CD4-positive, alpha-beta T cell treated with Interferon gamma for 1 hour (primary cell): ENCODE measurements around the gene PNPLA7.
"Not testable (repeated sequence)": the region's sequence is repeated elsewhere in the genome, so short reads cannot be mapped to it uniquely, and the experiment has no call there.

Source experiments
- DNase-seq: peaks from one replicate; pipeline ENCODE4 v3.0.0-alpha.2; 2020

PNPLA7 gene

DNA sequence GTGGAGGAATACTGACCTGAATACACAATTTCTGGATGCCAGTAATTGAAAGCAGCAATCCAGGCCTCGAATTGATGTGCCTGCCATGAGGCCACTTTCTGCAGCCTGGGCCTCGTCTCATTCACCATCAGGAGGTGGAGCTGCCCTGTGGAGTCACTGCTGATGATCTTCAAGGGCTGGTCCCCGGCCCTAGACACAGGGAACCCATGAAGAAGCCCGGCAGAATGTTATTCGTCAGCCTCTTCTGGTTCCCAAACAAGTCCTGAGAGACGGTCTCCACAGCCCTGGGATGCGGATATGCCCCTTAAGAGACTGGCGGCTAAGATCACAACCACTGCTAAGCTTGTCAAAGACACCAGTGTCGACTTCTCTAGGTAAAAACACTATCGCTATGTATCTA lies 24.0 kb upstream of the PNPLA7 start:
- no peak for DNase-seq

DNA sequence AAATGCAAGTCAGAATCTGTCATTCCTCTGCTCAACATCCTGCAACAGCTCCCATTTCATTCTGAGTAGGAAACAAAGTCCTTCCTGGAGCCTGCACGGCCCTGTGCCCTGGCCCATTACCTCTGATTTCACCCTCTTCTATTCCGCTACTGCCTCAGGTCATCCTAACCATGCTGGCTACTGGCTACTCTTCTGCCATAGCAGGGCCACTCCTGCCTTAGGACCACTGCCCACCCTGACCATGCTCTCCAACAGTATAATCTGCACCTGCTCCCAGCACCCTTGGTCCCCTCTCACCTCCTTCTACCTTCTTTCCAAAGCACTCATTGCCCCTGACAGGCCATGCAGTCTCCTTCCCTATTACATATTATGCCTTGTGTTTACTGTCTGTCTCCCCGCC lies 20.4 kb upstream of the PNPLA7 start:
- no peak for DNase-seq

DNA sequence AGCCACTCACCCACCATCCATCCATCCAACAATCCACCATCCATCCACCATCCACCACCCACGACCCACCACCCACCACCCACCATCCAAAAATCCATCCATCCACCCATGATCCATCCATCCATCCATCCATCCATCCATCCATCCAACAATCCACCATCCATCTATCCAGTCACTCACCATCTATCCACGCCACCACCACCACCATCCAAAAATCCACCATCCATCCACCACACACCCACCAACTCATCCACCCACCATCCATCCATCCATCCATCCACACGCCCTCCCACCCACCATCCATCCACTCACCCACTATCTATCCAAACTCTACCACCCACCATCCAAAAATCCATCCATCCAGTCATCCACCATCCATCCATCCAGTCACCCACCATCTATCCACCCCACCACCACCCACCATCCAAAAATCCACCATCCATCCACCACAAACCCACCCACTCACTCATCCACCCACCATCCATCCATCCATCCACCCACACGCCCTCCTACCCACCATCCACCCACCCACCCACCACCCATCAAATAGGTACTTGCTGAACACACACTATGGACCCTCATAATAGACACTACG lies 19.5 kb upstream of the PNPLA7 start:
- no peak for DNase-seq

DNA sequence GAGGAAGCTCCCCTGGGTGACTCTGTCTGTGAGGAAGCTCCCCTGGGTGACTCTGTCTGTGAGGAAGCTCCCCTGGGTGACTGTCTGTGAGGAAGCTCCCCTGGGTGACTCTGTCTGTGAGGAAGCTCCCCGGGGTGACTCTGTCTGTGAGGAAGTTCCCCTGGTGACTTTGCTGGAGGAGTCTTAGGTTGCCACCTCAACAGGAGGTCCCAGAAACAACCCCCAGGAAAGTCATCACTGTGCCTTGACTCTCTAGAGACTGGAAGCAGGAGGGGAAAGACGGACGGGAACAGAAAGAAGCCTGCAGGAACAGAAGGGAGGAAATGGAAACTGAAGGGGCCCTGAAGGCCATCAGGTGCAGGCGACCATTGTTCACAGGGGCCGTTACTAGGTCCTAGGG lies 18.2 kb upstream of the PNPLA7 start:
- not testable (repeated sequence) for DNase-seq

DNA sequence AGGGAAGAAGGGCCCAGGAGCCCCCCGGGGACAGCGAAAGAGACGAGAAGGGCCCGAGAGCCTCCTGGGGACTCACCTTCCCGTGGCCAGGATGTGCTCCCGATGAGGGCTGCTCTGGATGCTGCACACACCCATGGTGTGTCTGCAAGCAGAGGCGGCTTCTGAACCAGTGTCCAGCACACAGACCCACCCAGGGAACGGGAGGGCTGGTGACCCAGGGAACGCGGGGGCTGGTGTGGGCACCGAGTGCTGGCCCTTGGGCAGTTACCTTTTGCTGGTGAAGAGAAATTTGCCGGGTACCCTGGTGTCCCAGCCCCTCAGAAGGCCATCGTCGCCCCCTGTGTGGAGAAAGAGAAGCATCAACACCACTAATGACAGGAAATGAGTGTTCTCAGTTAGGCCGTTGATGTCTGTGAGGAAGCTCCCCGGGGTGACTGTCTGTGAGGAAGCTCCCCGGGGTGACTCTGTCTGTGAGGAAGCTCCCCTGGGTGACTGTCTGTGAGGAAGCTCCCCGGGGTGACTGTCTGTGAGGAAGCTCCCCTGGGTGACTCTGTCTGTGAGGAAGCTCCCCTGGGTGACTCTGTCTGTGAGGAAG lies 14.7 kb upstream of the PNPLA7 start:
- DNase-seq, result no peak

DNA sequence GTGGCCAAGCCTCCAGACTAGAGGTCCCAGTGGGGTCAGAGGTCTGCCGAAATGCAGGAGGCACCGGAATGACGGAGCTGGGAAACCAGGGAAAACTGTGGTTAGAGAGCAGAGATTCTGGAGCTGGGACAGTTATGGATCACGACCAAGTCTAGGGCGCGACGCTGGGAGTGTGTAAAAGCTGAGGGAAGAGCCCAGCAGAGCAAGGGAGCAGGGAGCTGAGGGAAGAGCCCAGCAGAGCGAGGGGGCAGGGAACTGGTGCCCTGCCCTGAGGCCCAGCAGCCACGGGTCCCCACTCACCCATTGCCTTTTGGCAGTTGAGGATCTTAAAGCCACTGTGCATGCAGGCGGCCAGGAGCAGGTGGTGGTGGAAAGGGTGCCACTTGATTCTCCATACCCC lies 13.9 kb upstream of the PNPLA7 start:
- no peak for DNase-seq

DNA sequence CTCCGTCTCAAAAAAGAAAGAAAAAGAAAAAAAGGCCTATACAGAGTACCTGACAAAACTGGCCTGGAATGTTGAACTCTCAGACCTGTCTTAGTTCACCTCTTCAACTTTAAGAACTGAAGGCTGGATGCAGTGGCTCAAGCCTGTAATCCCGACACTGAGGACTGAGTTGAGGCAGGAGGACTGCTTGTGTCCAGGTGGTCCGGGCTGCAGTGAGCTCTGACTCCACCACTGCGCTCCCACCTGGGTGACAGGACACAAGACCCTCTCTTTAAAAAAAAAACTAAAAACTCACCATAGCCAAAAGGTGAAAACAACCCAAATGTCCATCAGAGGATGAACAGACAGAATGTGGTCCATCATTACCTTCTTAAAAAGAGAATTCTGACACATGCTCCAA lies 7.9 kb upstream of the PNPLA7 start:
- DNase-seq, result no peak

DNA sequence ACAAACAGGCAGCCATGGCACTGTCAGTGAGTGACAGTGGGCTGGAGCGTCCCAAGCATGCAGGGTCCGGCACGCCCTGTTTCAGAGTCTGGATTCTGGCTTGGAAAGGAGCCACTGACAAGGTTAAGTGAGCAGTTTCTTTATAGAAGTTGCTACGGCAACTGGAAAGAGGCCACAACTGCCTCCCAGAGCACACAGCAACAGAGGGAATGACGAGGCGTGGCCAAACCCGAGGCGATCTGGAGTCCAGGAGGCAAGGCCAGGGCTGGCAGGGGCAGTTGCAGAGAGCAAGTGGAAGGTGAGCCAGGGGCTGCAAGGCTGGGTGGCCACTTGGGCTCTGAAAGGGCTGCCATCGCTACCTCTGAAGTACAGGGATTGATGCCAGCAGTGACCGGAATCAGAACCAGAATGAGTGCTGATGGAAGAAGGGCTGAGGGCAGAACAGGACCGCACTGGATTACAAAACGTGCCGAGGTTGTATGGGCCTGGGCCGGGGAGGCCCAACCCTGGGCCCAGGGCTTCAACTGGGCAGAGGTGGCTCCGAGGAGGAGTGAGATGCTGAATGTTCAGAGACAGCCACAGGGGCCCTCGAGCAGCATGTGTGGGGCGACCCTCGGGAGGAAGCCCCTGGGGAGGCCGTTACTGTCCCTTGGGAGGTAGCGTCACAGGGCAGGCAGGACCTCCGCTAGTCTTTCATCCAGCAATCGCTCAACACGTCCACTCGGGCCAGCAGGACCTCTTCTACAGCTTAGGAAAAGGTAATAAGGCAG lies 6.1 kb upstream of the PNPLA7 start:
- DNase-seq, result no peak

DNA sequence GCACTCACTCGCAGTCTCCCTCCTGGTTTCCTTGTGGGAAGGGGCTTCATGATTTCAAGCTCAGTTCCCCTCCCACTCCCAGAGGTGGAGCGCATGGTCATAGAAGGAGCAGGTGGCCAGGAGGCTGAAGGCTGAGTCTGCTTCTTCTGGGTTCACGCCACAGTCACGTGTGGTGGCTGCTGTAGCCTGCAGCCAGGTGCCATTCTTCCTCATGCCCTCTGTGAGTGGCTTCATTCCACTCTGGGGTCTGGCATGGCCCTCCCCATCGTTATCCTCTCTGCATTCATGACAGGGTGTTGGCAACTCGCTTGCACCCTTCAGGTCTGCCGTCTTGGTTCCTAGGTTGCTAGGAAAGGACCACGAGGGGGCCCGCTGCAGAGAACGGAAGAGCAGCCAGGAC lies 5.0 kb upstream of the PNPLA7 start:
- DNase-seq, result no peak

DNA sequence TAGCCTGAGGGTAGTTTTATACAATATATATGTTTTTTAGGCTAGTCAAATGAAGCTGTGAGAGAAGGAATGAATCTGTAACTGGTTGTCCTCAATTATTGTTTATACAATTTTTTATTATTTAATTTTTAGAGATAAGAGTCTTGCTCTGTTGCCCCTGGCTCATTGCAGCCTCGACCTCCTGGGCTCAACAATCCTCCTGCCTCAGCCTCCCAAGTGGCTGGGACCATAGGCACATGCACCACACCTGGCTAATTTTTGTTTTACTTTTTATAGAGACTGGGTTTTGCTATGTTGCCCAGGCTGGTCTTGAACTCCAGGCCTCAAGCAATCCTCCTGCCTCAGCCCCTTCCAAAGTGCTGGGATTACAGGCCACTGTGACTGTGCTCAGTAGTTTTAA lies 4.1 kb upstream of the PNPLA7 start:
- DNase-seq, result no peak

DNA sequence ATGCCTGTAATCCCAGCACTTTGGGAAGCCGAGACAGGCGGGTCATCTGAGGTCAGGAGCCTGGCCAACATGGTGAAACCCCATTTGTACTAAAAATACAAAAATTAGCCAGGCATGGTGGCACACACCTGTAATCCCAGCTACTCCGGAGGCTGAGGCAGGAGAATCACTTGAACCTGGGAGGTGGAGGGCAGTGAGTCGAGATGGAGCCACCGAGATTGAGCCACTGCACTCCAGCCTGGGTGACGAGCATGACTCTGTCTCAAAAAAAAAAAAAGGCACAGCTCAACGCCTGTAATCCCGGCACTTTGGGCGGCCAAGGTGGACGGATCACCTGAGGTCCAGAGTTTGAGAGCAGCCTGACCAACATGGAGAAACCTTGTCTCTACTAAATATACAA lies 3.5 kb upstream of the PNPLA7 start:
- DNase-seq, result not testable (repeated sequence)

DNA sequence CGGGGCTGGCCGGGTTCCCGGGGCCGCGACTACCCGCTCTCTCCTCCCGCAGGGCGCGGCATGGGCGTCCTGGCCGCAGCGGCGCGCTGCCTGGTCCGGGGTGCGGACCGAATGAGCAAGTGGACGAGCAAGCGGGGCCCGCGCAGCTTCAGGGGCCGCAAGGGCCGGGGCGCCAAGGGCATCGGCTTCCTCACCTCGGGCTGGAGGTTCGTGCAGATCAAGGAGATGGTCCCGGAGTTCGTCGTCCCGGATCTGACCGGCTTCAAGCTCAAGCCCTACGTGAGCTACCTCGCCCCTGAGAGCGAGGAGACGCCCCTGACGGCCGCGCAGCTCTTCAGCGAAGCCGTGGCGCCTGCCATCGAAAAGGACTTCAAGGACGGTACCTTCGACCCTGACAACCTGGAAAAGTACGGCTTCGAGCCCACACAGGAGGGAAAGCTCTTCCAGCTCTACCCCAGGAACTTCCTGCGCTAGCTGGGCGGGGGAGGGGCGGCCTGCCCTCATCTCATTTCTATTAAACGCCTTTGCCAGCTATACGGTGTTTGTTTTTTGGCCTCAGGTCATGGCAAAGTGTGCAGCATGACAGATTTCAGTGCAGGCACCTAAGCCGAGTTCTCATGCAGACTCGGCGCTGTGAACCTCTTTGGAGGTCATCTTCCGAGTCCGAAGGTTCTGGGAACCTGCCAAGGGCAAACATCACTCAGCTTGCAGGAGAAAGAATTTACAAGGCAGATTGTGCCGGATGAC lies 2.0 kb upstream of the PNPLA7 start:
- peak; percentile 16 for DNase-seq

DNA sequence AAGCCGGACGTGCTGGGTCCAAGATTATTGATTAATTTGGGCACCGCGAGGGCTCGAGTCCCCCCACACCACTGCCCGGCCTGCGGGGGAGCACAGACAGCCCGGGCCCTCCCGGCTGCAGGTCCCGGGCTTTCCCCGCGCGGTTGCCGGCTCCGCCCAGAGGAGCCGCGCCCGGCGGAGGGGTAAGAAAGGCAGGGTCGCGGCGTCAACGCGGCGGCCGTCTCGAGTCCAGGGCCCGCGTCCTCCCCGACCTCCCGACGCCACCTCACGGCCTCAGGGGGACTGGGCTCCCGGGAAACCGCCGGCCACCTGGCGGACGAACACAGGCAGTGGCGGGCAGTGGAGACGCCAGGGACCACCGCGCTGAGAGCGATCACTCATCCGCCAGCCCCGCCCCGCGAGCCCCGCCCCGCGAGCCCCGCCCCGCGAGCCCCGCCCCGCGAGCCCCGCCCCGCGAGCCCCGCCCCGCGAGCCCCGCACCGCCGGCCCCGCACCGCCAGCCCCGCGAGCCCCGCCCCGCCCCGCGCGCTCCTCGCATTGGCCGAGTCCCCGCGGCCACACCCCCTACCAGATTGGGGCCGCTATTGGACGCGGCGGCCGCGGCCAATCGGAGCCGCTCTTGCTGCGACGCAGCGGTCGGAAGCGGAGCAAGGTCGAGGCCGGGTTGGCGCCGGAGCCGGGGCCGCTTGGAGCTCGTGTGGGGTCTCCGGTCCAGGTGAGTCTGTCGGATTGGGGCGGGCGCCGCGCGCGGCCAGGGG lies 1.2 kb upstream of the PNPLA7 start, which contains the start of gene MRPL41:
TSS of gene MRPL41 (plus strand) at position 616 of the 758 bp plus-strand sequence. CDS start 203 bp downstream, outside the sequence.
- peak; percentile 90 for DNase-seq

DNA sequence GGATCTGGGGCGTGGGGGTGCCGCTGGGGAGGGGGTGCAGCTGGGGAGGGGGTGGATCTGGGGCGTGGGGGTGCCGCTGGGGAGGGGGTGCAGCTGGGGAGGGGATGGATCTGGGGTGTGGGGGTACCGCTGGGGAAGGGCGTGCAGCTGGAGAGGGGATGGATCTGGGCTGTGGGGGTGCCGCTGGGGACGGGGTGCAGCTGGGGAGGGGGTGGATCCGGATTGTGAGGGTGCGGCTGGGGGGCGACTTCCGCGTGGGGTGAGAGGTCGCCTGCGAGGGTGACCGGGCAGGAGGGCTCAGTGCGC lies 709 bp upstream of the PNPLA7 start:
- DNase-seq, result not testable (repeated sequence)

DNA sequence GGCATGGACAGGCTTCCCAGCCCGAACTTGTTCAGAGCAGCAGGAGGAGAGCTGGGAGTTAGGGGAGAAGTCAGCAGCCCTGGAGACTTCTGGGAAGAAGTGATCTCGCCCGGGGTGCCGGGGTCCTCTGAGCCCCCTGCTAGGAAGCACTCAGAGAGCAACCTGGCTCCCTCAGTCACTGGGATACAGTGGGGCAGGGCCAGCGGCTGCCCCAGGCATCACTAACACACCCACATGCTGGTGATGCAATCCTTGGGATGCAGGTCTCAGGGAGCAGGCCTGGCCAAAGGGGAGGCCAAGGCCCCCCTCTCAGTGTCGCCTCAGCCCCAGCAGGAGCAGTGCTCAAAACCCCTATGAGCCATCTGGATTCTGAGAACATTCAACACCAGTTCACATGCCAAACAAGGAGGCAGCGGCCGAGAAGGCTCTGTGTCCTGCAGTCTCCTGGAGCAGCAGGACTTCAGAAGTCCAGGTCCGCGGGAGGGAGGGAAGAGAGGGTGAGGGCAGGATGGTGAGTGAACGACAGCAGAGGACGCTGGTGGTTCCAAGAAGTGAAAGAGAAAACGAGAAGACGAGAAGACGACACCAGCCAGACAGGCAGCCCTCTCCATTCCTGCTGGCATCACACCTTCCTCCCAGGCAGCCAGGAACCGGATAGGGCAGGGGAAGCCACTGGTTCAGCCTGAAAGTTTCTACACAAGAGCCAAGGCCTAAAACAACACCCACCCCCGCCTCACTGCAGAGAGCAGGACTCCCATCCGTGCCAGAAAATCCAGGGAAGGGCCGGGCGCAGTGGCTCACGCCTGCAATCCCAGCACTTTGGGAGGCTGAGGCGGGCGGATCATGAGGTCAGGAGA lies 2.3 kb downstream of the PNPLA7 start:
- no peak for DNase-seq

DNA sequence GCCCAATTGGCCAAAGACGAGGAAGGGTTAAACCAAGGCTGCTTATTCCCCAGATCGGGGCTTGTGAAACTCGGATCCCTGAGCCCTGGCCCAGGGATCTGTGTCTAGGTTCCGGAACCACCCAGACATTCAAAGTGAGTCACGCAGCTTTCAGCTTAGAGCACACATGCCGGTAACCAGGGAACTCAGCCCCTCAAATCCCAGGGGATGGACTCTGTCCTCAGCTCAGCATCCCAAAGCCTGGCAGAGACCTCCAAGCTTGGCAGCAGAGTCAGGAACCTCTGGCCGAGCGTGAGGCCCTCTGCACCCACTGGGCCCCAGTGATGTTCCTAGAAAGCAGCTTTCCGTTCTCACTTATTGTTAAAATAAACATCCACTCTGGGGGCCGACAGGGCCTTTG lies 5.1 kb downstream of the PNPLA7 start:
- no peak for DNase-seq

DNA sequence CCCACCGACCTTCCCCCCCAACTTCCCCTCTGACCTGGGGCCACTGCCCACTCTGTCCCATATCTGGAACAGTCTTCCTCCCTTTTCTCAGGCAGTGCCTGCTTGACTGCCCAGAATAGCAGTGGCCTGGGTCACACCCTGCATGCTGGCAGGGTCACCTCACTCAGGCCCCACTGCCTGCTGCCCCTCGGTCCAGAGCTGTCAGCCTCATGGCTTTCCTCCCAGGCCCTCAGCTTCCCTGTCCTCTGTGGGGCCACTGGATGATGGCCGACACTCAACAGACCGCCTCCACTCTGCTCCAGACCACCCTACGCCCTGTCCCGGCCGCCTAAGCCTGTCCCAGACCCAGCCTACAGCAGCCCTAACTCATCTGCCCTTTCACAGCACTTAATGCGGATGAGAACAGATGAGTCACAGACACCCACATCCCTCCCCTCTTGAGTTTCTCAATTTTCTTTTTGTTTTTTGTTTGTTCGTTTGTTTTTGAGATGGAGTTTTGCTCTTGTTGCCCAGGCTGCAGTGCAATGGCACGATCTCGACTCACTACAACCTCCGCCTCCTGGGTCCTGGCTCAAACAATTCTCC lies 5.9 kb downstream of the PNPLA7 start:
- DNase-seq, result no peak

DNA sequence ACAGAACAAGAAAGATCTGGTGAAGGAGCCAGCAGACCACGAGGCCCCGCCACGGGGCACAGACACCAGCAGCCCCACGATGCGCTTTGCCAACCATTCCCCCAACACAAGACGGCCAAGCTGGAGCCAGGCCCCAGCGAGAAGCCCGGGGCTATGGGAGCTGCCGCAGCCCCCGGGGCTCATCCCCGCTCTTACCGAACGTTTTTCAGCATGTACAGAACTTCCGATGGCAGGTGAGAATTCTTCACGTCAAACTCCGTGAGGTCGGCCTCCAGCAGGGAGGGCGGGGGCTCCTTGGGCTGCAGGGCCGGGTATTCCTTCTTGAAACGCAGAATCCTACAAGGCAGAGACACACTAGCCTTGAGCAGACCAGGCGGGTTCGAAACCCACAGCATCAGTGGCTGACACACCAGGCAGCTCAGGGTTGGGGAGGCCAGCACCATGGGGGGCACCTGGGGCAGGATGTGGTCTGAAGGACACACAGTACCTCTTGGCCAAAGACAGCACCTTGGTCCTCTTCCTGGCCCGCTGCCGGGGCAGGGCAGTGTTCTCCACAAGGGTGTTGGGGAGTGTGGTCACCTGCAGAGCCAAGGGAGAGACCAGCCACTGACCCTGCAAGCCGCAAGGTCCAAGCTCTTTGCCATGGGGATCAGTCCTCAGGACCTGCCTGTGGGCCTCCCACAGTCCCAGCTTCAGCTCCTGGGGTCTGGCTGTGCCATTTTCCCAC lies 6.8 kb downstream of the PNPLA7 start:
- no peak for DNase-seq

DNA sequence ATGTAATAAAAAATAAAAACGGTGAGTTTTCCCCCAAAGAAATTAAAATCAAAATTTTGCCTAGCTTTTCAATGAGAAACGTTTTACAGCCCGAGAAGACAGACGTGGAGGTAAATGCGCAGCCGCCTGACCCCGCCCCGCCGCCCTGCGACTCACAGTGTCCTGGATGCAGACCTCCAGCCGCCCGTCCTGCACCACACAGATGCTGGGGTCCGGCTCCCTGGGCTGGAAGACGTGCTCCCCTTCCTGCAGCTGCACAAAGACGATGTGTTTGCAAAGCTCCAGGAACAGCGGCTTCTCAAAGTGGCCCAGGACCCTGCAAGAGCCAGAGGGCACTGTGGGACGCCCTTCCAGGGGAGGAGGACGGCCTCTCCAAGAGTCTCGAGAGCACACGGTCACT lies 7.7 kb downstream of the PNPLA7 start:
- DNase-seq, result no peak

DNA sequence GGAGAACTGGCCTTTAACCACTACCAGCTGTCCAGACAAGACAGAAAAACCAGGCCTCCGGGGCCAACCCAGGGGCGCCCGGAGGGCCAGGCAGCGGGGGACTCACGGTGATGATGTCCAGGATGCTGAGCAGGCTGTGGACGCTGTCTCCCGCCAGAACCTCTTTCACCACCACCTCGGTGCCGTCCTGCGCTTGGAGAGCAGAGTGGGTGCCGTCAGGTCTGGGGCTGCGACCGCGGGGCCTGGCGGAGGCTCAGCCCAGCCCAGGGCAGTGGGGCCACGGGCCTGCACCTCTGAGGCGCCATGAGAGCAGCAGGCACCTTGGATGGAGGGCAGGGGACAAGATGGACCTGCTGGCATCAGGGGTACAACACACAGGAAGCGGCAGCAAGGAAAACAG lies 9.7 kb downstream of the PNPLA7 start:
- DNase-seq, result no peak

DNA sequence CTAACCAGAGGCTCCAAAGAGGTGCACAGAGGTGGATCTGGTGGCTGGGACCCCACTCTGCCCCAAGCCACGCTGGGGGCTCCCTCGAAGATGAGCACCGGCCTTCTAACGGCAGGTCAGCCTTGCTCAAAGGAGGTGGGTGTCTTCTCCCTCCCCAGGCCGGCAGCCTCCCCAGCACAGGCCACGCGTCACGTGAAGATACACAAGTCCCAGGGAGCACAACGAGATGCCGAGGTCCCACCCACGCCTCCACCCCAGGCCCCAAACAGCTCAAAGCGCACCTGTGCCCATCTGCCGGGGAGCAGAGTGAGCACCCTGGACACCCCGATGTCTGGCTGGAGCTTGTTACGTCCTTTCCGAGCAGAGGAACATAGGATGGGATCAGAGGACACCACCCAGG lies 12.1 kb downstream of the PNPLA7 start:
- no peak for DNase-seq
